Skeletal muscle satellite cell (primary cell): ENCODE data around the gene SIPA1.

Source experiments
- H3K27me3 ChIP-seq: 2 replicates; pipeline ENCODE4 v1.7.0; 2013; ENCODE audit warnings: low read length; ENCODE audit not compliant: control insufficient read depth, insufficient read depth
- H3K36me3 ChIP-seq: 2 replicates; pipeline ENCODE4 v1.7.0; 2013; ENCODE audit warnings: mild to moderate bottlenecking, control low read depth, low read length; ENCODE audit not compliant: insufficient read depth
- H3K4me1 ChIP-seq: 2 replicates; pipeline ENCODE4 v1.7.0; 2013; ENCODE audit warnings: low read length; ENCODE audit not compliant: control insufficient read depth, insufficient read depth
- H3K4me2 ChIP-seq: 2 replicates; pipeline ENCODE4 v1.7.0; 2013; ENCODE audit warnings: mild to moderate bottlenecking, low read length
- H3K4me3 ChIP-seq: 2 replicates; pipeline ENCODE4 v1.7.0; 2013; ENCODE audit warnings: low read length
- H3K9ac ChIP-seq: 2 replicates; pipeline ENCODE4 v1.7.0; 2013; ENCODE audit warnings: mild to moderate bottlenecking, low read depth, low read length, moderate library complexity
- H3K9me3 ChIP-seq: replicated peaks from 2 replicates; pipeline ENCODE4 v1.7.0; 2013; ENCODE audit warnings: mild to moderate bottlenecking, control low read depth, low read length

Gene SIPA1

GRCh38 chr11:65641297-65642013, 3.6 kb downstream of the SIPA1 start:
- Histone ChIP-seq H3K36me3 (peaks cover 28% of the 10 kb centered on the region), H3K9ac (no peak overlapping the region), H3K4me3 (no peak overlapping the region), H3K9me3 (no peaks in the 10 kb centered on the region), H3K27me3 (no peaks in the 10 kb centered on the region), H3K4me1 (peaks cover 19% of the 10 kb centered on the region), H3K4me2 (no peak overlapping the region)

- Histone ChIP-seq H3K9ac (no peak overlapping the region), H3K4me3 (no peak overlapping the region), H3K36me3 (peaks cover 21% of the 10 kb centered on the region), H3K4me2 (no peak overlapping the region), H3K9me3 (no peaks in the 10 kb centered on the region), H3K27me3 (no peaks in the 10 kb centered on the region), H3K4me1 (peaks cover 22% of the 10 kb centered on the region)
These were observed 4.2 kb downstream of the SIPA1 start for GRCh38 chr11:65642014-65642671.

GRCh38 chr11:65643971-65644370, 6.1 kb downstream of the SIPA1 start:
- Histone ChIP-seq H3K4me1 (peaks cover 9% of the 10 kb centered on the region), H3K27me3 (no peaks in the 10 kb centered on the region), H3K9me3 (no peaks in the 10 kb centered on the region), H3K9ac (no peak overlapping the region), H3K4me3 (no peak overlapping the region), H3K4me2 (no peak overlapping the region), H3K36me3 (peaks cover 21% of the 10 kb centered on the region)

GRCh38 chr11:65644837-65645236, 6.9 kb downstream of the SIPA1 start:
- Histone ChIP-seq H3K9ac (no peak overlapping the region), H3K36me3 (peaks cover 22% of the 10 kb centered on the region), H3K4me1 (peaks cover 6% of the 10 kb centered on the region), H3K4me2 (no peak overlapping the region), H3K4me3 (no peak overlapping the region), H3K27me3 (no peaks in the 10 kb centered on the region), H3K9me3 (no peaks in the 10 kb centered on the region)

- Histone ChIP-seq H3K27me3 (no peaks in the 10 kb centered on the region), H3K4me2 (no peak overlapping the region), H3K9me3 (no peaks in the 10 kb centered on the region), H3K4me3 (no peak overlapping the region), H3K4me1 (peaks cover 3% of the 10 kb centered on the region), H3K9ac (no peak overlapping the region), H3K36me3 (peaks cover 26% of the 10 kb centered on the region)
These were observed 7.8 kb downstream of the SIPA1 start for GRCh38 chr11:65645710-65646109.

GRCh38 chr11:65646288-65646957, 8.5 kb downstream of the SIPA1 start:
- Histone ChIP-seq H3K27me3 (no peaks in the 10 kb centered on the region), H3K4me2 (peak overlapping the region; percentile 73), H3K9ac (no peak overlapping the region), H3K4me3 (no peak overlapping the region), H3K36me3 (peaks cover 21% of the 10 kb centered on the region), H3K9me3 (no peaks in the 10 kb centered on the region), H3K4me1 (peaks cover 3% of the 10 kb centered on the region)

GRCh38 chr11:65646958-65647701, 9.2 kb downstream of the SIPA1 start:
- no peak overlapping the region for H3K9ac ChIP-seq
- H3K36me3 ChIP-seq = peaks cover 18% of the 10 kb centered on the region
- H3K4me1 ChIP-seq = peaks cover 10% of the 10 kb centered on the region
- no peaks in the 10 kb centered on the region for H3K27me3 ChIP-seq
- peak overlapping the region; percentile 73 for H3K4me2 ChIP-seq
- peak overlapping the region; percentile 63 for H3K4me3 ChIP-seq
- H3K9me3 ChIP-seq = no peaks in the 10 kb centered on the region

- no peaks in the 10 kb centered on the region for H3K27me3 ChIP-seq
- H3K4me3 ChIP-seq = no peak overlapping the region
- H3K9ac ChIP-seq = no peak overlapping the region
- H3K4me1 ChIP-seq = peaks cover 28% of the 10 kb centered on the region
- peaks cover 23% of the 10 kb centered on the region for H3K36me3 ChIP-seq
- no peaks in the 10 kb centered on the region for H3K9me3 ChIP-seq
- H3K4me2 ChIP-seq = no peak overlapping the region
These were observed 11.1 kb downstream of the SIPA1 start for GRCh38 chr11:65648997-65649493.

- H3K4me1 ChIP-seq = peaks cover 28% of the 10 kb centered on the region
- H3K9me3 ChIP-seq = no peaks in the 10 kb centered on the region
- no peak overlapping the region for H3K4me3 ChIP-seq
- H3K36me3 ChIP-seq = peaks cover 32% of the 10 kb centered on the region
- H3K27me3 ChIP-seq = no peaks in the 10 kb centered on the region
- no peak overlapping the region for H3K4me2 ChIP-seq
- H3K9ac ChIP-seq = no peak overlapping the region
These were observed 12.0 kb downstream of the SIPA1 start for GRCh38 chr11:65649656-65650546.

GRCh38 chr11:65650547-65651338, 12.8 kb downstream of the SIPA1 start:
- H3K4me1 ChIP-seq = peaks cover 28% of the 10 kb centered on the region
- H3K36me3 ChIP-seq = peaks cover 39% of the 10 kb centered on the region
- H3K4me2 ChIP-seq = no peak overlapping the region
- no peak overlapping the region for H3K9ac ChIP-seq
- no peaks in the 10 kb centered on the region for H3K27me3 ChIP-seq
- no peaks in the 10 kb centered on the region for H3K9me3 ChIP-seq
- no peak overlapping the region for H3K4me3 ChIP-seq
